Stimulated activated CD4-positive, alpha-beta T cell treated with anti-CD3 and anti-CD28 coated beads, Interleukin-2, amount 100 ng/mL, for 48 hours (primary cell): ENCODE measurements around the gene GIT1.

ENCODE experiments used
- DNase-seq, 2 donors: peaks; one replicate each; pipeline ENCODE4 v3.0.0-alpha.2; 2020

GIT1 gene

DNA sequence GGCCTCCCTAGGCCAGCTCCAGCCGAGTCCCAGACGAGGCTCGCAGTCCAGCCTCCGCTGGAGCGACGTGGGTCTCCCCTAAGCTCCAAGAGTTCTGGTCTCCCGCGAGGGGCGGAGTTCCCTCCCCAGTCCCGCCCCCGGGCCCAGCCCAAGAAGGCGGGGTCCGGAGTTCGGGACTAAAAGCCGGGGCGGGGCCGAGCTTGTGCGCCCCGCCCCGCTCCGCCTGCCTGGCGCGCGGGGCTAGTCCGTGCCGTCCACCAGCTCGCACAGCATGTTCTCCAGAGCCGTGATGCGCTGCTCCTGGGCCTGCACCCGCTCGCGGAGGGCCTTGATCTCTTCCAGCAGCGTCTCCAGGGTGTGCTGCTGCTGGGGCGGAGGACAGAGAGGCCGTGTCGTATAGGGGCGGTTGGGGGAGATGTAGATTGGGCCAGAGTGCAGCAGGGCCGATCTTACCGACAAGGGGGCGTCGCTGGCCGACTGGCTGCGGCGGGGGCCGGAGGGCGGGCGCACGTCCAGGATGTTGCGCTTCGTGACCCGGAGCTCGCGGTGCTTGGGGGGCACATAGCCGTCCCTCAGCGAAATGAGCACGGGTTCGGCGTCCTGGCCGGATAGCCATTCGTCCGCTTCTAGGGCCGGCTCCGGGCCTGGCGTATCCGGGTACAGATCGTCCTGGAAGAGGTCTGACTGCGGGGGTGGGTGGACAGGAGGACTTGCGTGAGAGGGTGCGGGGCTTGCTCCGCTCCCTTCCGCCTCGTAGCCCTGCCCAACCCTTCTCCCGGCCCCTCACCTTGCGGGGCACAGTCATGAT, 26.2 kb upstream of the GIT1 start:
- peak; percentile 81 to 82 for DNase-seq

DNA sequence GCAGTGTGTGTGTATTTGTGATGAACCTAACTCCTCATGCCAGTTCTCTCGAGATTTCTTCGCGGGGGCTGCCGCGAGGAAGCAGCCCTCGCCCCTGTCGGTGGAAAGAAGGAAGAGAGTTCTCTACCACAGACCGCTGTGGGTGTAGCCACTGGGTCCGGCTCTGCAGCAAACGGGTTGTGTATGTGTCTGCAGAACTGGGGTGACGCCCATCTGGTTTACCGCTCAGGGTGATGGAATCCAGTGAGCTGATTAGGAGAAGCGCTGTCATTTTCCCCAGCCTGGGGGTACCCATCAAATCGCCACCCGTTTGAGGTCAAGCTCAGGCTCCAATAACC, 25.6 kb upstream of the GIT1 start:
- peak in 1 of 2 donors; percentile 29 for DNase-seq

DNA sequence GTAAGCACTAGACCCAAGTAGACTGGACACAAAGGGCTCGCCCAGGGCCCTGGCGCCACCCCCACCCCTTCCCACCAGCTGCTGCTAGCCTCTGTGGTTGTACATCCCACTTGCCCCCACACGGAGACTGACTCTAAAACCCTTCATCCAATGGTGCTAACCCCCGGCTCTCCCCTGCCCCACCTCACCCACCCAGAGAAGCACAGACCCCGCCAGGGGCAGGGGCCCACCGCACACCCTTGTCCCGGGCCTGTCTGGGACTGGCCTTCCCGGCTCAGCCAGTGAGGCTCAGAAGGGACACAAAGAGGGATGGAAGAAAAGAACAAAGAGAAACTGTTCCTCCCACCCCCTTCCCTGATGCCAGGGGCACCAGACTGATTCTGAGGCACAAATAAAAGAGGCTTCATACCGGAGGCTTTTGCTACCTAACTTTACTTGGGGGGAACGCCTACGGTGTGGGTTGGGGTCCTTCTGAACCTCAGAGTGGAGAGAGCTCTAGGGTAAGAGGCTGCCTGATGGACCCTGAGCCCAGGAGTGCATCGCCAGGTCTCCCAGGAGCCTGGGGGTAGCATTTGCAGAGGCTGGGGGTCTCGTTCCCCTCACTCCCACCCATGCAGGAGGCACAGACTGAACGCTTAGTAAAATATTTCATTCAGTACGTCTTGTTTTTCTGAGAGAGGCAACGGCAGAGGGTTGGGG, 25.1 kb upstream of the GIT1 start:
- no peak for DNase-seq

DNA sequence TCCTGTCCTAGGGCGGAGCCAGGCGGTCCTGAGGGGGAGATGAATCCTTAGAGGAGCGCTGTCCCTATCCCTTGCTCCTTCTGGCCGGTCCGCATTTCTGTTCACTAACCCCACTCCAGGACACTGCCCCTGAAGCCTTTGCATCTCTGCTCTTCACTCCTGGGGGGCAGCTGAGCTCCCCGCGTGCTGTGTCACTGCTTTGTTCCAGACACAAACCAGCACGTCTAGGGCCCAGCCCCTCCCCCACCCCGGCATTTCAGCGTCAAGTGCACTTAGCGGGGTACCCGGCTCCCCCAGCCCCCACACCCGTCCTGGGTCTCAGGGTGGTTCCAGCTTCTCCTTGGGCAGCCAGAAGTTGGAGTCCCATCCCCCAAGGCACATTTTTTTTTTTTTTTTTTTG, 24.4 kb upstream of the GIT1 start:
- no peak for DNase-seq

DNA sequence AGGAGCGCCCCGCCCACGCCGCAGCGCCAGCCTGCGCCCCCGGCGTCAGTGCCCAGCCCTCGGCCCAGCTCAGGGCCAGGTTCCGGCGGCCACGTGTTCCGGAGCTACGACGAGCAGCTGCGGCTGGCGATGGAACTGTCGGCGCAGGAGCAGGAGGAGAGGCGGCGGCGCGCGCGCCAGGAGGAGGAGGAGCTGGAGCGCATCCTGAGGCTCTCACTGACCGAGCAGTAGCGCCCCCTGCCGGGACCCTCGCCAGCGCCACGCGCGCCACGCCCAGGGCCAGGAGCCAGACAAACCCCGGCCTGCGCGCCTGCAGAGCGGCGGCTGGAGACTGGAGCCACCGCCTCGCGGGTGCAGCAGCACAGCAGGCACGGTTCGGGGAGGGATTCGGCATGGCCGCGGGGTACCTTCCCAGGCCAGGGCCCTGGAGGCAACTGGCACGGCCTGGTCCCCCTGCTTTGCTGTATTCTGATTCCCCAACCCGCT, 23.9 kb upstream of the GIT1 start:
- peak; percentile 99 for DNase-seq

DNA sequence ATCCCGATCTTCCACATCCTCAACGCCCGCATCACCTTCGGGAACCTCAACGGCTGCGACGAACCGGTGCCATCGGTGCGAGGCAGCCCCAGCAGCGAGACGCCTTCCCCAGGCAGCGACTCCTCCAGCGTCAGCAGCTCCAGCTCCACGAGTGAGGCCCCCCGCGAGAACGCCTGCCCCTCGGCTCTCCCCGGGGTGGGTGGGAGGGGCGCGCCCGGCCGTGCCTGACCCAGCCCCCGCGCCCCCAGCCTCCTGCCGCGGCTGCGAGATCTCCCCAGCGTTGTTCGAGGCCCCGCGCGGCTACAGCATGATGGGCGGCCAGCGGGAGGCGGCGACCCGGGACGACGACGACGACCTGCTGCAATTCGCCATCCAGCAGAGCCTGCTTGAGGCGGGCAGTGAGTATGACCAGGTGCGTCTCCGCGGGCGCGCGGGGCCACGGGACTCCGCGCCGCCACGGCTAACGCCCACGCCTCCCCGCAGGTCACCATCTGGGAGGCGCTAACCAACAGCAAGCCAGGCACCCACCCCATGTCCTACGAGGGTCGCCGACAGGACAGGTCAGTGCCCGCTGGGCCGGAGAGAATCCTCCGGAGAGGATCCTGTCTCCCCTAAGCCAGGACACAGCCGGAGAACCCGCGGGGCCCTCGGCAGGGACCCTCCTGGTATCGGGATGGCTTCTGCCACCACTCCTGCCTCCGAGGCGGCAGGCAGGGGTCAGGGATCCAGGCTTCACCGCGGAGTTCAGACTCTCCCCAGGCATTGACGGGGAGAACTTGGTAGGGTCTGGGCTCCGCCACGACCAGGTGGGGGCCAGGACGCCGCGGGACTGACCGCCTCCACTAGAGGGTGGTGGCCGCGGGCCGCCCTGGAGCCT, 23.2 kb upstream of the GIT1 start:
- no peak for DNase-seq

DNA sequence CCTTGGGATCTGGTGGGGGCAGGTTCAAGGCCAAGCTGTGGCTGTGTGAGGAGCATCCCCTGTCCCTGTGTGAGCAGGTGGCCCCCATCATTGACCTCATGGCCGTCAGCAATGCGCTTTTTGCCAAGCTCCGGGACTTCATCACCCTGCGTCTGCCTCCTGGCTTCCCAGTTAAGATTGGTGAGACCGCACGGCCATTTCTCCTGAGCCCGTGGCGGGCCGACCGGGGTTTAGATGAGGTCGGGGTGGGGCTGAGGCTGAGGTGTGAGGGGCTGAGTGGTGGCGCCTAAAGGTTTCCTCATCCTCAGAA, 22.6 kb upstream of the GIT1 start:
- DNase-seq: no peak

DNA sequence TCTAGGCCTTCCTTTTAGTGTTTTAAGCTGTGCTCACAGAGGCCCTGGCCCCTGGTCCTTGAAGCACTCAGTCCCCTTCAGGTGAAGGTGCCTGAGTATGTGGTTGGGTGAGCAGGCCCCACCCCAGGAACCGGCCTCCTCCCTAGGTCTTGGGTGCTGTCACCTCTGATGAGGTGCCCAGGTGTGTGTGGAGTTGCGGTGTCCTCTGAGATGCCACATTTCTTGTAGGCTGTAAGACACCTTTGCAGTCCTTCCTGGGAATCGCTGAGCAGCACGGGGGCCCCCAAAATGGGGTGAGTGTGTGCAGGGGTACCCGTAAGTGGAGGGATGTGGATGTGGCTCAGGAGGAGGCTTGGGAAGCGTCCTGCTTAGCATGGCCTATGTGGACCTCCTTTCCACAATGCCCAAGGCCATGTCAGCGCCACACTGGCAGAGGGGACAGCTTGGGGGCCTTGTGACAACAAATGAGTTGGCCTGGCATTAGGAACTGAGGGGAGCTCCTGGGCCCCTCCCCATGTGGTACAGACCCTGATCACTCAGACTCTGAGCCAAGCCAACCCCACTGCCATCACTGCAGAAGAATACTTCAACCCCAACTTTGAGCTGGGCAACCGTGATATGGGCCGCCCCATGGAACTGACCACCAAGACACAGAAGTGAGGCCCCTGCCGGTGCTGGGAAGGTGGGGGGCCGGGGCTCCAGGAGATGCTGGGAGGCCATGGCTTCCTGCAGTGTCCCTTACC, 22.1 kb upstream of the GIT1 start:
- no peak for DNase-seq

DNA sequence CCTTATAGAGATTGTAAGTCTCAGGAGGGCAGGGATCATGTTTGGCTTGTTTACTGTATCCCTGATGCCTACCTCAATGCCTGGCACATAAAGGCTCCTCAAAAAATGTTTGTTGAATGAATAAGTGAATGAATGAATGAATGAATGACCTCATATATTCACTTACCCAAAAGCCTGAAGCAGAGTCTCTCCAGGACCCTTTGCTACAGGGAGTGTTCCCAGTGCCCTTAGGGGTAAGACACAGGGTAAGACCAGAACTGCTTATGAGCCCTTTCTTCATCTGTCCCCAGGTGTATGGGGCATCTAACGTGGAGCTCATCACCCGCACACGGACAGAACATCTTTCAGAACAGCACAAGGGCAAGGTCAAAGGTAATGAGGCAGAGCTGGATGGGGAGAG, 20.9 kb upstream of the GIT1 start:
- no peak for DNase-seq

DNA sequence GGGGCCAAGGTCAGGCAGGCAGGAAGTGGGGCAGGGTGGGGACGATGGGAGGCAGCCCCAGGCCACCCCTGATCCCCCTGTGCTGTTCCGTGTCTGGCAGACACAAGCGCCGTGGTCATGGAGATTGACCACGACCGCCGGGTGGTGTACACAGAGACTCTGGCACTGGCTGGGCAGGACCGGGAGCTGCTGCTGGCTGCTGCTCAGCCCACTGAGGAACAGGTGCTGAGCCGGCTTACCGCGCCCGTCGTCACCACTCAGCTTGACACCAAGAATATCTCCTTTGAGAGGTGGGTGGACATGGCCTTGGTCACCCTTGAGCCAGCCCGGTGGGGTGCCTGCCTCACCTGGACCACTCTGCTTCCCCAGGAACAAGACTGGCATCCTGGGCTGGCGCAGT, 19.5 kb upstream of the GIT1 start:
- DNase-seq: no peak

DNA sequence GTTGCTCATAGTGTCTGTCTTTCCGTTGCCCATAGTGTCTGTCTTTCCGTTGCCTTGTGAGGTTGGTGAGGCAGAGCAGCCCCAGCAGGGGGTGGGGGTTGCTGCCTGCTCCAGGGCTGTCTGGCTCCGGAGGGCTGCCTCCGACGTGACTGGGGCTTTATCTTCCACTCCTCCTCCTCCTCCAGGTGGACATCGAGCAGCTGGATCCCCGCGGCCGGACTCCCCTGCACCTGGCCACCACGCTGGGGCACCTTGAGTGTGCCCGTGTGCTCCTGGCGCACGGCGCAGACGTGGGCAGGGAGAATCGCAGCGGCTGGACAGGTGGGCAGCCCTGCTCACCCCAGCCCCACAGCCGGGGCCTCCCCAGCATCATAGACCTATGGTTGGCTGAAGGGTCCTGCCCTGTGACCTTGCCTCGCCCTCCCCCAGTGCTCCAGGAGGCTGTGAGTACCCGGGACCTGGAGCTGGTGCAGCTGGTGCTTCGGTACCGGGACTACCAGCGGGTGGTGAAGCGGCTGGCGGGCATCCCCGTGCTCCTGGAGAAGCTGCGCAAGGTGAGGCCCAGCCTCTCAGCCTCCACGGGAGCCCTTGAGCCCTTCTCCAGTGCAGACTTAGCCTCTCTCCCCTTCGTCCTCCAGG, 18.2 kb upstream of the GIT1 start:
- DNase-seq: no peak

DNA sequence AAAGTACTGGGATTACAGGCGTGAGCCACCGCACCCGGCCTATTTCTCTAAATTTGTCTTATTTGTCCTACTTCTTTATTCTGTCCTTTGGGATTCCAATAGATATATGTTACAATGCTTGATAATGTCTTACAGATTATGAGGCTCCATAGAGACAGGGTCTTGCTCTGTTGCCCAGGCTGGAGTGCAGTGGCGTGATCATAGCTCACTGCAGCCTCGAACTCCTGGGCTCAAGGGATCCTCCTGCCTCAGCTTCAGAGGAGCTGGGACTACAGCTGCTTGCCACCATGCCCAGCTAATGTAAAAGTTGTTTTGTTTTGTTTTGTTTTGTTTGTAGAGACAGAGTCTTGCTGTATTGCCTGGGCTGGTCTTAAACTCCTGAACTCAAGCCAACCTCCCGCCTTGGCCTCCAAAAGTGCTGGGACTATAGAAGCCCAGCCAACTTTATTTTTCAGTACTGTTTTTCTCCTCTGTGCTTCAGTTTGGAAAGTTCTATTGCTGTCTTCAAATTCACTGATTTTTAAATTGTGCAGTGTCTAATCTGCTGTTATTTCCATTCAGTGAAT, 13.7 kb upstream of the GIT1 start:
- no peak for DNase-seq

DNA sequence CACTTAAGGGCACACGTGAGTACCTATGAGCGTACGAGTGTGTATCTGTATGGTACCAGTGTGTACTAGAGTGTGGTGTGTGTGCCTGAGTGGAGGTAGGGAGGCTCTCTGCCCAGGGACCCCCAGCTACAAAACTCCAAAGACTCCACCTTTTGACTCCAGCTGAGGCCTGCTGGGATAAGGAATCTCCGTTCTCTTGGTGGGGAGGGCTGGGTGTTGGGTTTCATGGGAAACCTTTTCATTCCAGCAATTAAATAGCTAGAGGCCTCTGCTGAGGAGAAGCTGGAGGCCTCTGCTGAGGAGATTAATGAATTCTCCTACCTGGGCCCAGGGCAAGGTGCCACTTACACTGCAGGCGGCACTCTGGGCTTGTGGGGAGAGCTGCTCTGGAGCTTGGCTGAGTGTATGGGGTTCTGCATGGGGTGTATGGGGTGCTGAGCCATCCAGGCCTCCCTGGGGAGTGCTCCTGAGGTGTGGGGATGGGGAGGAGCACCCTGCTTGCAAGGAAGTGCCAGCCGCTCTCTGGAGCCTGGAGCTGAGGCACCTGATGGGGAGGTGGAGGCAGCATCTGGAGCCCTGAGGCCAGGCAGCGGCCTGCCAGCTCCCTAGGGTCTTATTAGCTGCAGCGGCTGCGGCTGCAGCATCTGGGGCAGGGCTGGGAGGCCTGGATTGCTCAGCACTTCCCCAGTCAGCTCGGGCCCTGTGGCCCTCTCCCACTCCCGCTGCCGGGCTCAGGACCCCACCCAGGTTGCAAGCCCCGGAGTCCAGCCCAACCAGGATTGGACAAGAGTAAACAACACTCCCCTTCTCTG, 8.1 kb upstream of the GIT1 start:
- DNase-seq: no peak

DNA sequence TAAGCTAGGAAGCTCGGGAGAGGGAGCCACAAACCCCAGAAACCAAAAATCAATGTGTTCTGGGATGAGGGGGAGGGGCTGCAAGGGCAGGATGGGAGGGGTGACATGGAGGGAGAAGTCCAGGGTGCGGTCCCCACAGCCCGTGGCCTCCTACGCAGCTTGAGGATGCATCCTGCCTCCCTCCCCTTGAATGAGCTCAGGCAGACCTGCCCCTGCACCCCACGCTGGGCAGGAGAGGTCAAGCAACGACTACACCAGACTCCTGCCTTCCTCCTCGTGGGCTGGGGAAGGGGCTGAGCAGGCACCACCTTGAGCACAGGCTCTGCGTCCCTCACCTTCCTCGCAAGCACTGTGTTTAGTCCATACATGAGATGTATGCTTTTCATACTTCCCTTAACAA, 7.4 kb upstream of the GIT1 start:
- DNase-seq: no peak

DNA sequence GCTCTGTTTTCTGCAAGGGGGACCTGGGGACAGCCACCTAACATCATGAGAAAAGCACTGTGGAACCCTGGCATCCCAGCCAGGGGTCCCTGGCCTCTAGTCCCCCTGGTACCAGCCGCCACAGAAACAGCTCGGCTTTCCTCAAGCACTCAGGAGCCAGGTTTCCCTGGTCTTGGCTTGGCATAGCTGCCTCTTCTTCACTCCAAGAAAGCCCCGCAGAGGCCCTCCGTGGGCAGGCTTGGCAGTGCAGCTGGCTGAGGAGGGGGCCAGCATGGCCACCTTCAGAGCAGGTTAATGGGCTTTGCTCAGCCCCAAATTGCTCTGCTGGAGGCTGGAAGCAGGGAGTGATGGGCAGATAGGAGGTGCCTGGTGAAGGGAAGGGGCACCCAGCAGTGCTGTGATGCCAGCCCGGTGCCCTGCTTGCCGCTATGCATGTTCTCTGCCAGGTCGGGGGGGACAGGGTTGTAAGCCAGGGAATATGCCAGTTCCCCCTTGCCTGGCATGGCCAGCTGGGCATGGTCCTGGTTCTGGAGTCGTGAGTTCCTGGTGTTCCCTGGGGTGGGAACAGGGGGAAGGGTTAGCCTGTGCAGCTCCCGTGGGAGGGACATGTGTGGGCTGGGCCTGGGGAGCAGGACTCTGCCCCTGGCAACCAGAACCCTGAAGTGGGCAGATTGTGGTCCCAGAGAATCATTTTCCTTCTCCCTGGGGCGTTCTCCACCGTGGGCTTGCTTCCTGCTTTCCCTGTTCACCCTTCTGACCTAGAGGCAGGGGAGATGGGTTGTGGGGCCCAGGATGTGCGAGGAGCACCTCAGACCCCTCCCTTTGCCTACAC, 6.7 kb upstream of the GIT1 start:
- no peak for DNase-seq

DNA sequence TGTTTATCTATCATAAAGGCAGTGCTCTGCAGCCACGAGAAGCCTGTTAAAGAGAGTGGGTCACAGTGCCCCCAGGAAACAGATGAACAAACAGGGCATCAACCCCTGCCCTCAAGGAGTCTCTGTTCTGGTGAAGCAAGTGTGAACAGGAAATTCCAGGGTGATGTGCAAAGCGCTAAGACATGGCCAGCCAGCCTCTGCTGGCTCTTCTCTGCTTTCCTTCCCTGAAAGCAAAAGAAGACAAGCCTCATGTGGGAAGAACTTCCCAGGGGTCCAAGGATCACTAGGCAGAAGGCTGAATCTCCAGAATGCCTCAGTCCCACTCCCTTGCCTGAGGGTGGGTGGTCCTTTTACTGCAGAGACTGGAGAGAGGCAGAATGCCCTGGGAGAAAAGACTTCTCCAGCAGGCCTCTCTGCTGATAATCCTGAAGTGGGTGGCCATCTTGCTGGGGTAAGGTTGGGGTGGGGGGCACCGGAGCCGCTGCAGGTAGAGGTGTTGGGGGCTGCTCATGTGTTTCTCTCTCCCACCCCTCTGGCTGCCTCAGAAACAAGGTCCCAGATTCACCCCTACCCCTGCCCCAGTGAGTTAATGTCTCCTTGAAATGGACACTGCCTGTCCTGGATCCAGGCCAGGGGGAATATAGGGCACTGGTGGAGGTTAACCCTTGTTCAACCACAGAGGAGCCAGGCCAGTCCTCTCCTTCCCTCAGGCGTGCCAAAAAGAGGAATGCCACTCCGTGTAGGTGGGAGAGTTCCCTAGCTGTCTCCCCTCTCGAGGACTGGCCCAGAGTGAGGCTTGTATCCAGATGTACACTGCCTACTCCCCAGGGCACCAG, 5.9 kb upstream of the GIT1 start:
- no peak for DNase-seq

DNA sequence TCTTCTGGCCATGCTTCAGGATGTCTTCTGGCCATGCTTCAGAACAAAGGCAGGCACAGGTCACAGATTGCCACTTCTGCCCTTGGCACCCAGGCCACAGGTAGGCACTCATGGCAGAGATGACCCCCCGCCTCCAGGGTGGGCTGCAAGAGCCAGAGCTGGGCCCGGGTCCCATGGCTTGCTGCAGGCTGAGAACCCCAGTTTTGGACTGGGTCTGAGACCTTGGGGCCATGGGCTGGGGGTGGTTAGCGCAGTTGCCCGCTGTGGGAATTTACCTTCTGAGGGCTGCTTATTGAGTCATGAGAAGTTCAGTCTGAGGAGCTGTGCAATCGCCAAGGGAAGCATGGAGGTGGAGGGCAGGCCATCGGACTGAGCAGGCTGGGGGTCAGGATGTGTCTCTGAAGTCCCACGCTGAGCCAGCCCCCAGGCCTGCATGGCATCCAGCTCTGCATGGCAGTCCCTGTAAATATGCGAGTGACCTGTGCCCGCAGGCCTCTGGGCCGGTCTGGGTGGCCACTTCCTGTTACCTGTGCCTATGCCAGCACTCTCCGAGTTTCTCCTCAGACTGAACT, 5.2 kb upstream of the GIT1 start:
- DNase-seq: no peak

DNA sequence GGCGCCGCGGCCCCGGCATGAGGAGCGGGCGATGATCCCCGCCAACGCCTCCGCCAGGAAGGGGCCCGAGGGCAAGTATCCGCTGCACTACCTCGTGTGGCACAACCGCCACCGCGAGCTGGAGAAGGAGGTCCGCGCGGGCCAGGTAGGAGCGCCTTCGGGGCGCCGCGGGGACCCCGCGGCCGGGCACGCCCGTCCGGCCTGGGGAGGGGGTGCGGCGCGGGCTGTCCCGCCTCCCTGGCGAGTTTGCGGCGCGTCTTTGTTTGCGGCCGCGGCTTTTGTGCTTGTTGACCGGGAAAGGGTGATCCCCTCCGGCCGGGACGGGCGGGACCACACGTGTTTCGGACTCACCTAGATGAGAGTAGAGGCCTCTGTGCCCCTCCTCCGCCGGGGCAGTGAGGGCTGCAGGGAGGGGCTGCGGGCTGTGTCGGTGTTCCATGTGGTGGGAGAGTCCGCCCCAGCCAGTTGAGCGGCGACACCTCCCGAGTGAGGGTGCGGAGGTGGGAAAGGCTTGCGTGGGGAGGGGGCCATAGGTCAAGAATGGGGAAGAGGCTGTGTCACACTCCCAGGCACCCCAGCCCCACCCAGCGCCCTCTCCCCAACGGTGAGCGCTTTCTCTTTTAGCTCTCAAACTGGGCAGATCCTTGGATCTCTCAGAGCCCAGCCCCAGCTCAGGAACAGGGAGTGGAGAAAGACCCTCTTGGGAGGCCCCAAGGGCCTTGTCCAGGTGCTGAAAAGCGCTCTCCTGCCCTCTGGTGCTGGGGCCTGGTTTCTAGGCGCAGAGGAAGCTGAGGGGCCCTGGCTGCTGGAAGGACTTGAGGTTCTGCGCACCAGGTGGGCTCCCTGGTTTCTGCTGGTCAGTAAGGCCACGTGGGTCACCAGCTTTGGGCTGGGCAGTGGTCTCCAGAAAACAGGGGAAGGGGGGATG, 4.4 kb upstream of the GIT1 start:
- DNase-seq: no peak
